ENCODE measurements around the gene DPF3. TPM values are rescaled to one million over a fixed set of nuclear protein-coding genes. Genes with fewer than 3 reads are reported as not detected.

The DPF3 gene
- total RNA-seq, 1 donor from 2014 or later: 36.5 TPM

DNA sequence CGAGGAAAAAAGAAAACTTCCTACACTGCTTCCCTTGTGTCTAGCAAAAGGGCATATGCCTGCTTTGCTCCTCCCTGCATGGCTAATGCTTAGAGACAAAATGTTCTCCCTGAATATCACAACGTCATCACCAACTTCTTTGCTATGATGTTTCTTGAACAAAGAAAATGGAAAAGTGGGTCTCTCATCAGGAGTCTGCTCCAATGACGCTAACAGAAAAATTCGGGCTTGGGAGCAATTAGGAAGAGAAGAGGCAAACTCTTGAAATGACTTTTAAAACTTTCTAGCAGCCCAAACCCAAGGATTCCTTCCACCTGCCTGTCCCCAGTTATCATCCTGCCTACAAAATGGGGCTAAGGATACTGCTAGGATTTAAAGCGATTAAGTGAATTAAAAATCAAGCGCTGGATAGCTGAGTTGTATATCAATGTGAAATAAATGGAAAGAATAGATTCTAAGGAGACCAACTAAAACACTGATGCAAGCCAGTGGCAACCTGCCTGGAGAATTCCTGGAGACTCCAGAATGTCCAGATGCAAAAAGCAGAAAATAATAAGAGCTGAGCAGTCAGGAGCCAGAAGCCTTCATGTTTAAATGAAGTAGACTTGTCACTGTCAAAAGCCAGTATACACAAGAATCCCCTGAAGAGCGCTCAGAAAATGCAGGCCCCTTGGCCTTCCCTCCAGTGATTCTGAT, 183.8 kb downstream of the DPF3 start:
- intact Hi-C loops (cut with DNase I): no loop called here
- DNase-seq (ENCODE audit: low spot score): no peak

- no peak for DNase-seq (ENCODE audit: low spot score)
- intact Hi-C loops (cut with DNase I): no loop called here
These were observed 185.0 kb downstream of the DPF3 start for GRCh38 chr14:72708708-72709475.

DNA sequence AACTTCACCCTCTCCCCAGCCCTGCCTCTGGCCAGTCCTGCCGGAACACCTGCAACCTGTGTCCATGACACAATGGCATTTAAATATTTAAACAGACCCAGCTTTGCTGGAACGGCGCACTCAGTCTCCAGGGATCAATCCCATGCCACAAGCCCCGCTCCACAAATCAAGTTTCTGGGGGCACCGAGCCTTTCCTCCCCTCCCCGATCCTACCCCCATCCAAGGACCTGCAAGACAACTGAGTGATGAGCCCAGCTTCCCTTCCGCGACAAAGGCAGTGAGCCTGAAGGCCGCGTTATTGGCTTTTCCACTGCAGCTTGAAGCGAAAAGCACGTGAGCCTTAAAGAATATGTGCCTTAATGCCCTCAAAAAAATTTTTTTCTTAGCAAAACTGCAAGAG, 185.7 kb downstream of the DPF3 start:
- no peak for DNase-seq (ENCODE audit: low spot score)

DNA sequence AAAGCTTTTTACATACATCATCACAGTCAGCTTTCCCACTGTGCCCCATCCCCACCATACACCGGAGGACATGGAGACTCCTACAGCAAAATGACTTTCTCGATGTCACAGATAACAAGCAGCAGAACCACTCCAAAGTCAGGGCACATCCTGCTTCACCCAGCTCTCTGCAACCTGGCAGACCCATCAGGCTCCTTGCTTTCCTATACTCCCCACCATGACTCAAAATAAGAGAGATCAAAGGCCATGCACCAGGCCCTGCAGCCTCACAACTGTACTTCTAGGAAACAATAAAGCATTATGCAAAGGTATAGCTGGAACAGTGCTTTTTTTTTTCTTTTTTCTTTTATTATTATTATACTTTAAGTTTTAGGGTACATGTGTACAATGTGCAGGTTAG, 187.4 kb downstream of the DPF3 start:
- intact Hi-C loops (cut with DNase I): no loop called here
- DNase-seq (ENCODE audit: low spot score): no peak

More for the DNA sequence above, 185.7 kb downstream of the DPF3 start:
- intact Hi-C loops (cut with DNase I): no loop called here

- DNase-seq (ENCODE audit: low spot score): no peak
- intact Hi-C loops (cut with DNase I): no loop called here
These were observed 189.4 kb downstream of the DPF3 start for GRCh38 chr14:72704502-72704901.

DNA sequence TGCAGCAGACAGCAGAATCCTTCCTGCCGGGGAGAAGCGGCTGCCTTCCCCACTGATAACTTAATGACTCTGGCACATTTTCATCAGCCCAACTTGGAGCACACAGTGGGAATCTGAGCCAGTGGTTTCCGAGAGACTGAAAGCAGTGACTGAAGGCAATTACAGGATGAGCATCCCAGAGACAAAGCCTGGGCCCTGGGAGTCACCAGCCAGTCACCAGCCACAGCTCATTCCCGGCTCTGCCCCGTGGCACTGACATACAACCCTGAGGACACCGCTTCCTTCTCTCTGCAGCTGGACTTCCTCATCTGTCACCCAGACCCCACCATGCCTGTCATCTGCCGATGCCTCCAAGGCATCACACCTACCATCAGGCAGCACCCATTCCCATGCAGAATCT, 192.3 kb downstream of the DPF3 start:
- intact Hi-C loops (cut with DNase I): no loop called here
- no peak for DNase-seq (ENCODE audit: low spot score)

DNA sequence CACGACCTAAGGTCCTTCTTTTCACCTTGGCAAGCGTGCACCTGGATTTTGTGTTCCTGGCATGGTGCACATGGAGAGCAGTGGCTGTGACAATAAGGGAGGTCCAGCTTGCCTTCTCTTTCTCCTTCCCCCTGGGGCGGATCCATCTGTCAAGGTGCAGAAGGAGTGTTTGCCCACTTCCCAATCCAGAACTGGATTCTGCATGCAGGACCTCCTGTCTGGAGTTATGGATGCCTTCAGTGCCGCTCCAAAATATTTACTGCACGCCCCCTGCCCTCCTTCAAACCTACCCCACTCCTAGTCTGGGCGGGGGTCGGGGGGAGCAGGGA, 192.7 kb downstream of the DPF3 start:
- intact Hi-C loops (cut with DNase I): no loop called here
- DNase-seq (ENCODE audit: low spot score): no peak

DNA sequence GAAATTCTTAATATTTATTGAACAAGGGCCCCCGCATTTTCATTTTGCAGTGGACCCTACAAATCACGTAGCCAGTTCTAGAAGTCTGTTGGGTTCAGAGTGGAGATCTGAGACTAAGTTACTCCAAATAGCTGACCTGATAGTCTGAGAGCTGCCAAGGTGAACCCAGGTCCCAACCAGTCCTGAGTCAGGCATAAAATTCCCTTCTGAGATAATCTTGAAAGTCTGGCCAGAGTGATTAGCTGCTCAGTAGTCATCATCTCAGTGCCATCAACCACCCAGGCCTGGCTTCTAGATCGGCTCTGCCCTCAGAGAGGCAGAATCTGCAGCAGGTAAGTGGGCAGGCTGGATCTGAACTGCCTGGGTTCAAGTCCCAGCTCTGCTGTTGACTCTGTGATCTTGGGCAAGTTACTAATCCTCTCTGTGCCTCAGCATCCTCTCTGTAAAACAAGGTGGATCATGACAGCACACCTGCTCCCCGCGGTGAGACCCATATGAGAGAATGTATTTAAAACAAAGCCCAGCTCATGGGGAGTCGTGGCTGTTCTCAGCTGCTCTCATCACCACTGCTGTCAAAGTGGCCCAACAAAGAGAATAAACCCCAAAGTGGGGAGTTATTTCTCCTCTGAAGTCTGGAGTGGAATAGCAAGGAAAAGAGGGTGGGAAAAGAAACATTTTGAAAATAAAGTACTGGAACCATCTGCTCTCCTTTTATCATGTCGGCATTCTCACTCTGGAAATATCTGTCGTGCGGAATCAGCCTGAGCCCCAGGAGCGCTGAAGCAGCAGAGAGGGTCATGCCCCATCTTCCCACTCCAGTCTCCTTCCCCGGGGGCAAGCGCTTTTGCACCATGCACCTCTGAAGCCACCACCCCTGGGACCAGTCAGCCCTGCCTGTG, 193.3 kb downstream of the DPF3 start:
- no peak for DNase-seq (ENCODE audit: low spot score)
- intact Hi-C loops (cut with DNase I): no loop called here

GRCh38 chr14:72699852-72700257, 194.0 kb downstream of the DPF3 start:
- DNase-seq (ENCODE audit: low spot score): peak; percentile 4

GRCh38 chr14:72699443-72699842, 194.5 kb downstream of the DPF3 start:
- DNase-seq (ENCODE audit: low spot score): peak; percentile 12
- intact Hi-C loops (cut with DNase I): no loop called here

More at GRCh38 chr14:72699852-72700257, 194.0 kb downstream of the DPF3 start:
- intact Hi-C loops (cut with DNase I): no loop called here

DNA sequence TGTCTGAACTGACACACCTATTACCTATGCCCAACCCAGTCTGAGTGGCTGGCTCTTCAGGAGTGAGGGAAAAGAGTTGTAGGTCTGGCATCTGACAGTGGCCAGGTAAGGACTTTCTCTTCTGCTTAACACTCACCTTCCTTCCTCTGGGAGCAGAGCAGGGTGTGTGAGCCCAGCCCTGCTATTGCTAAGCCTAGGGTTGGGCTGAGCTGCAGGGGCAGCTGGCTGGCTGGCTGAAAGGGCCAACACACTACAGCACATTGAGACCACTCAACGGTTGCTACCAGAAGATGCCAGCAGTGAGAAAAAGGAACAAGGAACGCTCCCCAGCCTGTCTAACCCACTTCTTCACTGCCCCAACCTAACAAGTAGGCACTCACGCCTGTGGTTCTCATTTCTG, 201.2 kb downstream of the DPF3 start:
- no peak for DNase-seq (ENCODE audit: low spot score)
- intact Hi-C loops (cut with DNase I): no loop called here

- intact Hi-C loops (cut with DNase I): no loop called here
- DNase-seq (ENCODE audit: low spot score): no peak
These were observed 203.6 kb downstream of the DPF3 start for GRCh38 chr14:72690324-72690723.

DNA sequence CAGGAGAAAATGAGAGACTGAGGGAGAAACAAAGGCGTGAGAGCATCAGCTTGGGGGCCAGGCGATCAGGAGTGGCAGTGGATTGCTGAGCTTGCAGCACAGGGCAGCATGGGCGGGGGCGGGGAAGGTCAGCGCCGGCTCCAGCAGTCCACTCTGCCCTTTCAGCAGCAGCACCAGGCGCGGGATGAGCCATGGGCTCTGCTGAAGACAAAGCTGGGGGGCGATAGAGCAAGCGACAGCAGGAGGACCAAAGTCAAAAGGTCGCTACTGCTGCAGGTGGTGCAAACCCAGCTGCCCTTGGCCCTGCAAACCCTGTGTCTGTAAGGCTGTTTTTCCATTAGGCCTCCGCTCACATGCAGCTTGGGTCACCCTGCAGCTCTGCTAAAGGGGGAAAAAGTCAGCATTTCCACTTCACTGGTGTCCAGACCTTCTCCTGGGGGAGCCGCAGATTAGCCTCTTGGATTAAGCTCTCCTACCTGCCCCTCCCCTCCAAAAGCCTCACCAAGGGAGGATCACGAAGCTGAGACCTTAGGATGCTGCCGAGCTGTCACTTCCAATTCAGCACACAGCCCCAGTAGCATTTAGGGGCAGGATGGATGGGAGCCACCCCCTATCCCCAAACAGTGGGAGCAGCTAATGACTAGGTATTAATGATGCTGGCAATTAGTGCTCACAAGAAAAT, 204.8 kb downstream of the DPF3 start:
- intact Hi-C loops (cut with DNase I): no loop called here
- DNase-seq (ENCODE audit: low spot score): no peak

DNA sequence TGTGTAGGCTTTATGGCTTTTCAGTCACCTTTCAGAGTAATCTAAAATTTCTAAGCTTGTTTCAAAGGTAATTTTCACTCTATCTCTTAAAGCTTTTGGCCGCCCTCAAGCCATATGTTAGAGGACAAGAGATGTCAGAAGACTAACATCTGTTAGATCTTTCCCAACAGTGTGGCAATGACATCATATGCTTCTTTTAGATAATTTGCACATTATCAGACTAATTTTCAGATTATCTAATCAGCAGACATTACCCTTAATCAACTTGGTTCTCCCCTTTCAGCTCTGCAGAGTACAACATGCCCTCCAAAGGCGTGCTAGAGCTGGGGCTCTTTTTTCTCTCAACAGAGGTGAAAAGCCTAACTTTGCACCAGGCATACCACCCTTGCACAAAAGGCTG, 207.1 kb downstream of the DPF3 start:
- DNase-seq (ENCODE audit: low spot score): no peak
- intact Hi-C loops (cut with DNase I): no loop called here

DNA sequence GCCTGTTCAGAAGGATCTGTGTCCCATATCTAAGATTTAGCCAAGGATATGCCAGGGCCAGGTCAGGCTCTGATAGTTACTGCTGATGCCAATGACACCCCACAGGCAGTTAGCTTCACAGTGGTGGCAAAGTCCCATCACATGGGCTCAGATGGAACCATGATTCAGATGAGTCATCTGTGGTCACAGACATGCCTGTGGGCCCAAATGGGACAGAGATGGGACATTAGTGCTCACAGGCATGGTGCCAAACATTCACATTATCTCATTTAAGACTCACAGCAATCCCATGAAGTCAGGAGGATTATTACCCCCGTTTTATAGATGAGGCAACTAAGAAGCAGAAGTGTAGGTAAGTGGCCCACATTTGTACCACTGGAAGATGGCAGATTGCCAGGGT, 207.8 kb downstream of the DPF3 start:
- intact Hi-C loops (cut with DNase I): no loop called here

GRCh38 chr14:72685456-72685855, 208.4 kb downstream of the DPF3 start:
- intact Hi-C loops (cut with DNase I): no loop called here

More for the DNA sequence above, 207.8 kb downstream of the DPF3 start:
- DNase-seq (ENCODE audit: low spot score): no peak

GRCh38 chr14:72683787-72684186, 210.1 kb downstream of the DPF3 start:
- intact Hi-C loops (cut with DNase I): no loop called here
- DNase-seq (ENCODE audit: low spot score): no peak

More at GRCh38 chr14:72685456-72685855, 208.4 kb downstream of the DPF3 start:
- DNase-seq (ENCODE audit: low spot score): no peak

DNA sequence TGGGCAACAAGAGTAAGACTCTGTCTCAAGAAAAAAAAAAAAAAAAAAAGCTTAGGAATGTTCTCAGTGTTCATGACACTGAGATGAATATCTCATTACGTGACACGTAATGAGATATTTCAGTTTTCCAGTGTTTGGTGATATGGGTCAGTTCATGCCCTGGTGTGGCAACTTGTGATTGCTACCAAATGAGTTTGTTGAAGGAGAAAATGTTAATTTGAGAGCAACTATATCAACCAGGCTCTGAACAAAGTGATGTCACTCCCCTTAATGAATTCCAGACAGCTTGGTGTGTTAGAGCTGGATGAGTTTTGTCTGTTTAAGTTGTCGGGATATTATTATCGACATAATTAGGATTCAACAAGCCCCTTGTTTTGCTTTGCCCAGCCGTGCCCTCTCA, 211.7 kb downstream of the DPF3 start:
- no peak for DNase-seq (ENCODE audit: low spot score)
- intact Hi-C loops (cut with DNase I): no loop called here

- DNase-seq (ENCODE audit: low spot score): no peak
- intact Hi-C loops (cut with DNase I): no loop called here
These were observed 212.9 kb downstream of the DPF3 start for GRCh38 chr14:72680853-72681640.
